HL-60 (cell line): ENCODE results near the gene MEX3A.
A peak's percentile ranks its signal among the peaks of the same experiment; 100 is the strongest.

ENCODE experiments used
- DNase-seq, 2 experiments: peaks; one replicate each; pipeline ENCODE4 v3.0.0-alpha.2; 2010 to 2020; ENCODE audit warnings: low read depth in 1 of 2, low spot score in 1 of 2
- H3K27ac ChIP-seq: fragments of 250-450 bp; sonication (Bioruptor Pico); replicated peaks from 2 replicates; pipeline ENCODE4 v1.5.1; 2020; ENCODE audit warnings: mild to moderate bottlenecking, moderate library complexity
- H3K27me3 ChIP-seq: fragments of 250-450 bp; sonication (Bioruptor Pico); 2 replicates; pipeline ENCODE4 v1.5.1; 2021; ENCODE audit warnings: mild to moderate bottlenecking, moderate library complexity; ENCODE audit not compliant: insufficient read depth, poor library complexity, severe bottlenecking
- H3K4me3 ChIP-seq: replicated peaks from 2 replicates; pipeline ENCODE4 v1.5.1; 2011; ENCODE audit warnings: mild to moderate bottlenecking, control low read depth, low read length; ENCODE audit not compliant: insufficient read depth
- CTCF ChIP-seq: IDR thresholded peaks from one replicate; pipeline ENCODE4 v1.5.1; 2011; ENCODE audit warnings: low read length, control low read depth, inconsistent platforms; ENCODE audit not compliant: insufficient read depth
- GABPA ChIP-seq: IDR thresholded peaks from 2 replicates; pipeline ENCODE4 v1.6.1; 2012; ENCODE audit warnings: low read depth
- POLR2AphosphoS5 ChIP-seq: IDR thresholded peaks from 2 replicates; pipeline ENCODE4 v1.6.1; 2012; ENCODE audit warnings: low read depth
- REST ChIP-seq: IDR thresholded peaks from 2 replicates; pipeline ENCODE4 v1.6.1; 2012; ENCODE audit warnings: low read depth; ENCODE audit not compliant: insufficient replicate concordance
- SPI1 ChIP-seq: IDR thresholded peaks from 2 replicates; pipeline ENCODE4 v1.6.1; 2012; ENCODE audit warnings: low read depth, mild to moderate bottlenecking, borderline replicate concordance

The MEX3A gene

GRCh38 chr1:156025876-156026275, 56.4 kb downstream of the MEX3A start:
- DNase-seq = peak in 1 of 2 experiments; percentile 36
- Histone ChIP-seq H3K27ac (no peak overlapping the region), H3K27me3 (no peaks in the 10 kb centered on the region), H3K4me3 (no peak overlapping the region)
- TF ChIP-seq POLR2AphosphoS5 = no peak
- peak; percentile 87 for TF ChIP-seq CTCF
- no peak for TF ChIP-seq REST

- TF ChIP-seq REST = no peak
- TF ChIP-seq GABPA = no peak
- TF ChIP-seq CTCF = no peak
- no peak for TF ChIP-seq SPI1
- no peak for TF ChIP-seq POLR2AphosphoS5
- no peak overlapping the region for H3K4me3 ChIP-seq
- no peak overlapping the region for H3K27ac ChIP-seq
- no peak for DNase-seq
- no peaks in the 10 kb centered on the region for H3K27me3 ChIP-seq
Measured at GRCh38 chr1:156024801-156025200, 57.5 kb downstream of the MEX3A start.
